Measurements from ENCODE around the gene TNFRSF18.
"Not testable (repeated sequence)": the region's sequence is repeated elsewhere in the genome, so short reads cannot be mapped to it uniquely, and the experiment has no call there.

TNFRSF18 gene

GRCh38 chr1:1176931-1177330, 29.5 kb downstream of the TNFRSF18 start:
- peaks cover 7% of the 10 kb centered on the region; the same call in 1 of the 2 replicates for H3K4me1 ChIP-seq (ENCODE audit: insufficient read depth, low read length)
- no peak overlapping the region for H3K4me3 ChIP-seq (ENCODE audit: low read length)
- 0 out of 2 replicates have a peak, but pooled peaks cover 4% of the 10 kb centered on the region for H3K27me3 ChIP-seq (ENCODE audit: insufficient read depth, low read length)
- no peaks in the 10 kb centered on the region for H3K36me3 ChIP-seq (ENCODE audit: insufficient read depth, low read length)
- H3K9me3 ChIP-seq (ENCODE audit: insufficient read depth, low read depth, low read length), result no peaks in the 10 kb centered on the region
- H3K9ac ChIP-seq (ENCODE audit: low read depth, low read length), result no peak overlapping the region
- WGBS, result 97% methylated on average over 7 of the region's 7 CpGs
- no peak overlapping the region for H3K27ac ChIP-seq (ENCODE audit: low read depth, low read length)

DNA sequence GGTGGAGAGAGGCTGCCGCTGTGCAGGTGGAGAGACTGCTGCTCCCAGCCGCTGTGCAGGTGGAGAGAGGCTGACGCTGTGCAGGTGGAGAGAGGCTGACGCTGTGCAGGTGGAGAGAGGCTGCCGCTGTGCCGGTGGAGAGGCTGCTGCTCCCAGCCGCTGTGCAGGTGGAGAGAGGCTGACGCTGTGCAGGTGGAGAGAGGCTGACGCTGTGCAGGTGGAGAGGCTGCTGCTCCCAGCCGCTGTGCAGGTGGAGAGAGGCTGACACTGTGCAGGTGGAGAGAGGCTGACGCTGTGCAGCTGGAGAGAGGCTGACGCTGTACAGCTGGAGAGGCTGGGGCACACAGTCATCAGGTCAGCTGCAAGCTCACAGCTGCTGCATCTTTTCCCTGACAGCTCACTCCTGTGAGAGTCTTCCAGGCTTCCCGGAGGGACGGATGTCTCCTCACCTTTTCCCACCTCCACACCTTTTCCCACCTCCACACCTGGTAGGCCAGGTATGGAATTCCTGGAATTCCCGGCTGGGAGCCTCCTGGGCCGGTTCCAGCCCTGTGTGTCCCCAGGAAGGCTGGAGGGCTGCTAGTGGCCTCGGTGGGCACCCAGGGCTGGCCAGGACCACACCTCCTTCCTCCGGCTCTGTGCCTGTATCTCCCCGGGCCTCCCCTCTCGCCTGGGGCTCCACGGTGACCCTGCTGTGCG, 30.2 kb downstream of the TNFRSF18 start:
- H3K4me3 ChIP-seq (ENCODE audit: low read length), result not testable (repeated sequence)

DNA sequence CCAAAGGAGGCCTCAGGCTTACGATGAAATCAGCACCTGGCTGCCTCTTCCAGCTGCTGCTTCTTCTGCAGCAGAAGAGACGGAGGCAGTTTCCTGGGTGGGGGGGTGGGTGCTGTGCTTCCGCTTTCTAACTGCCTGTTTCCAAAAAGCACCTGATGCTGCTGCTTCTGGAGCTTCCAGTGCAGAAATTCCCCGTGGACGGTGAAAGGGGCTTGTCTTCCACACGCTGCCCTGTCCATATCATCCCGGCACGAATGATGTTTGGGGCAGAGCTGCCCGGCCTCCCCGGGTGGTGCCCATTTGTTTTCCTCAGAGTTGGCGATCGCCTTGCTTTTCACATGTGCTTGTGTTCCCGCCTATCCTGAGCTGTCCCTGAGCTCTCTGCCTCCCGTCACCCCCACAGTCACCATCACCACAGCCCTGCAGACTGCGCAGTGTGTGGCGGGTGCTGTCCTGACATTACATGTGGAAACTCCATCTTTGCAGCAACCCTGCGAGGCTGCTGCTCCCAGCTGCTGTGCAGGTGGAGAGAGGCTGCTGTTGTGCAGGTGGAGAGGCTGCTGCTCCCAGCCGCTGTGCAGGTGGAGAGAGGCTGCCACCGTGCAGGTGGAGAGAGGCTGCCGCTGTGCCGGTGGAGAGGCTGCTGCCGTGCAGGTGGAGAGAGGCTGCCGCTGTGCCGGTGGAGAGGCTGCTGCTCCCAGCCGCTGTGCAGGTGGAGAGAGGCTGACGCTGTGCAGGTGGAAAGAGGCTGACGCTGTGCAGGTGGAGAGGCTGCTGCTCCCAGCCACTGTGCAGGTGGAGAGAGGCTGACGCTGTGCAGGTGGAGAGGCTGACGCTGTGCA, 30.9 kb downstream of the TNFRSF18 start:
- H3K9ac ChIP-seq (ENCODE audit: low read depth, low read length), result no peak overlapping the region
- no peak overlapping the region for H3K4me3 ChIP-seq (ENCODE audit: low read length)
- H3K27me3 ChIP-seq (ENCODE audit: insufficient read depth, low read length), result 0 out of 2 replicates have a peak, but pooled peaks cover 4% of the 10 kb centered on the region
- no peaks in the 10 kb centered on the region for H3K9me3 ChIP-seq (ENCODE audit: insufficient read depth, low read depth, low read length)
- H3K4me1 ChIP-seq (ENCODE audit: insufficient read depth, low read length), result peaks cover 7% of the 10 kb centered on the region; the same call in 1 of the 2 replicates
- H3K36me3 ChIP-seq (ENCODE audit: insufficient read depth, low read length), result no peaks in the 10 kb centered on the region
- H3K27ac ChIP-seq (ENCODE audit: low read depth, low read length), result no peak overlapping the region
- WGBS, result 92% methylated on average over 29 of the region's 29 CpGs

More for the DNA sequence above, 30.2 kb downstream of the TNFRSF18 start:
- not testable (repeated sequence) for H3K4me1 ChIP-seq (ENCODE audit: insufficient read depth, low read length); H3K9me3 ChIP-seq (ENCODE audit: insufficient read depth, low read depth, low read length); H3K27me3 ChIP-seq (ENCODE audit: insufficient read depth, low read length); H3K27ac ChIP-seq (ENCODE audit: low read depth, low read length); H3K36me3 ChIP-seq (ENCODE audit: insufficient read depth, low read length); H3K9ac ChIP-seq (ENCODE audit: low read depth, low read length)
- WGBS, result 79% methylated on average over 22 of the region's 22 CpGs

- Histone ChIP-seq H3K27me3 (ENCODE audit: insufficient read depth, low read length) (0 out of 2 replicates have a peak, but pooled peaks cover 4% of the 10 kb centered on the region), H3K4me3 (ENCODE audit: low read length) (peak within 1 kb of the TSS; percentile 33; the same call in 1 of the 2 replicates), H3K27ac (ENCODE audit: low read depth, low read length) (no peak within 1 kb of the TSS), H3K4me1 (ENCODE audit: insufficient read depth, low read length) (peaks cover 7% of the 10 kb centered on the region; the same call in 1 of the 2 replicates), H3K36me3 (ENCODE audit: insufficient read depth, low read length) (no peaks in the 10 kb centered on the region), H3K9me3 (ENCODE audit: insufficient read depth, low read depth, low read length) (no peaks in the 10 kb centered on the region), H3K9ac (ENCODE audit: low read depth, low read length) (no peak within 1 kb of the TSS)
- WGBS, result 32% methylated on average over 35 of the region's 35 CpGs
These were observed 32.5 kb downstream of the TNFRSF18 start, which contains the start of gene TTLL10 for GRCh38 chr1:1173793-1174415. TSS of gene TTLL10 (plus strand) at chr1:1173880. CDS start at chr1:1179216, 5,336 bp downstream.

DNA sequence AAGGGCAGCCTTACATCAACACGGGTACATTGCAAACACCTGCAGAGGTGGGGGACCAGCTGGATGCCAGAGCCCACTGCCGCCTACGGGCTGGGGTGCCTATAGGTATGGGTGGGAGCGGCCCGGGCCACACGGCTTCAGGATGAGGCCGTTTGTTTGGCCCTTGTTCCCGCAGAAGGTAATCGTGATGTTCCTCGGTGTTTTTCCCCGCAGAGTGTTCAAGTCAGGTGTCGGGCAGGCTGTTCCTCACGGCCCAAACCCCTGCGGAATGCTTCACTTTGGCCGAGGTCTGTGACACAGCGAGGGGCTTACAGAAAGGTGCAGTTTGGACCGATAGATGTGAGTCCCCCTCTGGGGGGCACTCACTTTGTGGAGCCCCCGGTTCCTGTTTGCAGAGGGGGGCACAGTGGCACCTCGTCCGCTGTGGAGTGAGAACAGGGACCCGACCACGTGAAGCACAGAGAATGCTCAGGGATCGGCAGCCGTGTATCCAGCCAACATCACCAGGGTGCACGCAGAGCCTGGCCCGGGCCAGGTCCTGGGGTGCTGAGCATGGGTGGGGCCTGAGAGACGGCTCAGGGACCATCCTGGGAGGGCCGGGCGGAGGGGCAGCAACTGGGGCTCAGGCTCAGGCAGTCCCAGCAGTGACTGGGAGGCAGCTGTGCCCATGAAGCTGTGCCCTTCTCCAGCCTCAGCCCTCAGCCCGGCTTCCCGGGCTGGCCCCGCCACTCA, 33.2 kb downstream of the TNFRSF18 start:
- 74% methylated on average over 32 of the region's 32 CpGs for WGBS
- no peaks in the 10 kb centered on the region for H3K36me3 ChIP-seq (ENCODE audit: insufficient read depth, low read length)
- H3K4me1 ChIP-seq (ENCODE audit: insufficient read depth, low read length), result peaks cover 7% of the 10 kb centered on the region; the same call in 1 of the 2 replicates
- H3K27ac ChIP-seq (ENCODE audit: low read depth, low read length), result no peak overlapping the region
- H3K4me3 ChIP-seq (ENCODE audit: low read length), result peak overlapping the region; percentile 33; the same call in 1 of the 2 replicates
- H3K9ac ChIP-seq (ENCODE audit: low read depth, low read length), result no peak overlapping the region
- H3K9me3 ChIP-seq (ENCODE audit: insufficient read depth, low read depth, low read length), result no peaks in the 10 kb centered on the region
- H3K27me3 ChIP-seq (ENCODE audit: insufficient read depth, low read length), result 0 out of 2 replicates have a peak, but pooled peaks cover 4% of the 10 kb centered on the region

DNA sequence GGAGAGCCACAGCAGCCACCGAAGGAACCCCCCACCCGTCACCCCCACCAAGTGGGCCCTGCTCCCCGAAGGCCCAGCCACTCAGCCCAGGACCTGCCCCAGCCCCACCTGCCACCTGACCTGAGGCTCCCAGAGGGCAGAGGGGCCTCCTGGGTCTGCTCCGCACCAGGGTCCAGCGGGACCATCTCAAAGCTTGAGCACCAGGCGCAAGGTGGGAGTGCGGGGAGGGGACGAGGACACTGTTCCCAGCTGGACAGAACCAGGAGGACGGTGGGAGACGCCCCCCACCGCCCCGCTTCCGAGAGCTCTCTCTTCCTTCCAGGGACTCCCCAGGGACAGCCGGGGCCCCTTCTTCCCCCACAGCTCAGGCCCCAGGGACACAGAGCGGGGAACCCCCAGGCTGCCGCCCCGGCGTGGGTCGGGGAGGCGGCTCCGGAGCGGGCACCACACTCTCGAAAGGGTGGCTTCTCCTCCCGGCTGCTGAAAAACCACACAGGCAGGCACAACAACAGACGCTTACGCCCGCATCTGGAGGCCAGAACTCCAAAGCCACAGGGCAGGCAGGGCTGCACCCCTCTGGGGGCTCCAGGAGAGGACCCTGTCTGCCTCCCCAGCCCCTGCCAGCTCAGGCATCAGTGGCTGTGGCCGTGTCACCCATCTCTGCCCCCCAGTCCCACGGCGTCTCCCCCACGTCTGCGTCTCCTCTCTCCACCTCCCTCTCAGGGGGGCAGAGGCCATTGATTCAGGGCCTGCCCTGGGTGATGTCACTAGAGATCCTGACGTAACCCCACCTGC, 34.6 kb downstream of the TNFRSF18 start:
- H3K9me3 ChIP-seq (ENCODE audit: insufficient read depth, low read depth, low read length), result no peaks in the 10 kb centered on the region
- H3K27me3 ChIP-seq (ENCODE audit: insufficient read depth, low read length), result 0 out of 2 replicates have a peak, but pooled peaks cover 4% of the 10 kb centered on the region
- H3K4me3 ChIP-seq (ENCODE audit: low read length), result no peak overlapping the region
- no peak overlapping the region for H3K27ac ChIP-seq (ENCODE audit: low read depth, low read length)
- H3K9ac ChIP-seq (ENCODE audit: low read depth, low read length), result no peak overlapping the region
- WGBS, result 94% methylated on average over 33 of the region's 33 CpGs
- no peaks in the 10 kb centered on the region for H3K36me3 ChIP-seq (ENCODE audit: insufficient read depth, low read length)
- peaks cover 5% of the 10 kb centered on the region; the same call in 1 of the 2 replicates for H3K4me1 ChIP-seq (ENCODE audit: insufficient read depth, low read length)

DNA sequence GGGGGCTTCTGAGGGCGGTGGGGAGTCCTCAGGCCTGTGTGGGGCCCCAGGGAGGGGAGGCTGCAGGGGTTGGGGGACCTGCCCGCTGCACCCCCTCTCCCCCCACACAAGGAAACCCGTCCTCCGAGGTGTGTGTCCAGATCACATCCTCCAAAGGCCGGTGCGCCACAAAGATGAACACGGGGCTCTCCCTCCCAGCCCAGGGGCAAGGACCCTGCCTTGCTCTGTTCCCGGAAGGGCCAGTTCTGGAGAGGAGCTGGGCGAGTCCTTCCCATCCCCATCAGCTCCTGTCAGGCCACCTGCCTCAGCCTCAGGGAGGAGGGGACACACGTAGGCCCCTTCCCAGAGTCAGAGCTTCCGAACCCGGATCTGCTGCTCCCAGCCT, 35.2 kb downstream of the TNFRSF18 start:
- Histone ChIP-seq H3K36me3 (ENCODE audit: insufficient read depth, low read length) (no peaks in the 10 kb centered on the region), H3K4me3 (ENCODE audit: low read length) (no peak overlapping the region), H3K4me1 (ENCODE audit: insufficient read depth, low read length) (0 out of 2 replicates have a peak, but pooled peaks cover 4% of the 10 kb centered on the region), H3K9ac (ENCODE audit: low read depth, low read length) (no peak overlapping the region), H3K27me3 (ENCODE audit: insufficient read depth, low read length) (0 out of 2 replicates have a peak, but pooled peaks cover 4% of the 10 kb centered on the region), H3K9me3 (ENCODE audit: insufficient read depth, low read depth, low read length) (no peaks in the 10 kb centered on the region), H3K27ac (ENCODE audit: low read depth, low read length) (no peak overlapping the region)
- WGBS, result 89% methylated on average over 12 of the region's 12 CpGs

GRCh38 chr1:1170215-1171091, 35.9 kb downstream of the TNFRSF18 start:
- 75% methylated on average over 25 of the region's 26 CpGs for WGBS
- Histone ChIP-seq H3K9ac (ENCODE audit: low read depth, low read length) (no peak overlapping the region), H3K27me3 (ENCODE audit: insufficient read depth, low read length) (0 out of 2 replicates have a peak, but pooled peaks cover 4% of the 10 kb centered on the region), H3K27ac (ENCODE audit: low read depth, low read length) (no peak overlapping the region), H3K4me1 (ENCODE audit: insufficient read depth, low read length) (0 out of 2 replicates have a peak, but pooled peaks cover 4% of the 10 kb centered on the region), H3K9me3 (ENCODE audit: insufficient read depth, low read depth, low read length) (no peaks in the 10 kb centered on the region), H3K36me3 (ENCODE audit: insufficient read depth, low read length) (no peaks in the 10 kb centered on the region), H3K4me3 (ENCODE audit: low read length) (no peak overlapping the region)

DNA sequence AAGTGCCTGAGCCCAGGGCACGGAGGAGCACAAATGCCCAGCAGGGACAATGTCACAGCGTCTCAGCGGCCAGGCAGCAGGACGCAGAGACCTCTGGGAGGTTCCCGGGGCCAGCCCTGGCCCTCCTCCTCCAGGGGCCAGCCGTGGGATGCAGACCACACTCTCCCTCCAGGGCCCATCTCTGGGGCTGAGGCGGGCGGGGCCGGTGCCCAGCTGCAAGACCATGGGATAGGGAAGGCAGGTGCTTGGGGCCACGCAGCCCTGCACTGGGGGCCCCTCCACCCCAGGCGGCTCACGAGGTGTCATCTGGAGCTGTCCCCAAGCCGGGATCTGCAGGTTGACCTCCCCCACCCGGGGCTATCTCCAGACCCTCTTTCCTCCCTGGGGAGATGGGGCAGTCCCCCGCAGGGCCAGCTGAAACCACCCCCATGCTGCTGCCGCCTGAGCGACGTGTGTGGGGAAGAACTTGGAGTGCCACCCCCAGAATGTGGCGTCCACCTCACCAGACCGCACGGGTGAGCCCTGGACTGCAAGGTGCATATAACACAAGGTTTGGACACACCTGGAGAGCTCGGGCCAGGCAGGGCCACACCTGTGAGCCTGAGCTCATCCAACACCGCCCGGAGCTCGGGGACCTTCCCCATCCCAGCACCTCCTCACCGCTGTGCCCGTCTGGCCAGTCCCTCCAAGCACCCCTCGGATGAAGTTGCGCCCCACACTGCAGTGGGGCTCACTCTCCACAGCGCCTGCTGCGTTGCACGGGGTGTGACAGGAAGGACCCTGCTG, 36.8 kb downstream of the TNFRSF18 start:
- Histone ChIP-seq H3K4me1 (ENCODE audit: insufficient read depth, low read length) (0 out of 2 replicates have a peak, but pooled peaks cover 4% of the 10 kb centered on the region), H3K9me3 (ENCODE audit: insufficient read depth, low read depth, low read length) (no peaks in the 10 kb centered on the region), H3K27me3 (ENCODE audit: insufficient read depth, low read length) (0 out of 2 replicates have a peak, but pooled peaks cover 4% of the 10 kb centered on the region), H3K4me3 (ENCODE audit: low read length) (no peak overlapping the region), H3K27ac (ENCODE audit: low read depth, low read length) (no peak overlapping the region), H3K36me3 (ENCODE audit: insufficient read depth, low read length) (no peaks in the 10 kb centered on the region), H3K9ac (ENCODE audit: low read depth, low read length) (no peak overlapping the region)
- WGBS, result 85% methylated on average over 32 of the region's 32 CpGs

All from HUES64 (cell line).